ENCODE measurements around the gene SLC47A1. TPM values are rescaled to one million over a fixed set of nuclear protein-coding genes. Genes with fewer than 3 reads are reported as not detected.

SLC47A1 gene, protein sequence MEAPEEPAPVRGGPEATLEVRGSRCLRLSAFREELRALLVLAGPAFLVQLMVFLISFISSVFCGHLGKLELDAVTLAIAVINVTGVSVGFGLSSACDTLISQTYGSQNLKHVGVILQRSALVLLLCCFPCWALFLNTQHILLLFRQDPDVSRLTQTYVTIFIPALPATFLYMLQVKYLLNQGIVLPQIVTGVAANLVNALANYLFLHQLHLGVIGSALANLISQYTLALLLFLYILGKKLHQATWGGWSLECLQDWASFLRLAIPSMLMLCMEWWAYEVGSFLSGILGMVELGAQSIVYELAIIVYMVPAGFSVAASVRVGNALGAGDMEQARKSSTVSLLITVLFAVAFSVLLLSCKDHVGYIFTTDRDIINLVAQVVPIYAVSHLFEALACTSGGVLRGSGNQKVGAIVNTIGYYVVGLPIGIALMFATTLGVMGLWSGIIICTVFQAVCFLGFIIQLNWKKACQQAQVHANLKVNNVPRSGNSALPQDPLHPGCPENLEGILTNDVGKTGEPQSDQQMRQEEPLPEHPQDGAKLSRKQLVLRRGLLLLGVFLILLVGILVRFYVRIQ
- total RNA-seq: 10 to 100 TPM in 1 of 2 donors, 1 to 10 TPM in 1; 9.3 to 11.3 TPM

GRCh38 chr17:19533718-19534561 lies at the start of gene SLC47A1:
Gene SLC47A1, plus strand, starts transcription at chr17:19533854. Its CDS starts 86 bp downstream, at chr17:19533940.

Small RNAs within 50 kb of the gene (small RNA-seq; reads per million reads assigned to genes)
- gene AC025627.2 (0 reads per million in 2 donors), gene NMTRQ-TTG12-1 (0 reads per million in 2 donors)

Other genes with a start within 250 kb of the SLC47A1 start
- gene B9D1, start 171.1 kb upstream of the SLC47A1 start, total RNA-seq: 10 to 100 TPM; 18.9 to 20.0 TPM
- gene MAPK7, start 155.4 kb upstream of the SLC47A1 start, total RNA-seq: 10 to 100 TPM in 1 of 2 donors, 1 to 10 TPM in 1; 9.7 to 11.0 TPM
- not detected for gene MFAP4, start 146.7 kb upstream of the SLC47A1 start, total RNA-seq
- gene RNF112, start 122.6 kb upstream of the SLC47A1 start, total RNA-seq: under 1 TPM in 1 of 2 donors, not detected in 1; under 0.01 TPM
- gene ALDH3A2, start 114.9 kb downstream of the SLC47A1 start, total RNA-seq: 10 to 100 TPM; 60.9 to 78.1 TPM
- not detected for gene SLC47A2, start 182.7 kb downstream of the SLC47A1 start, total RNA-seq
- under 1 TPM; 0.34 to 0.67 TPM for gene ALDH3A1, start 214.4 kb downstream of the SLC47A1 start, total RNA-seq

All from melanocyte of skin (primary cell).